Stimulated activated memory B cell treated with anti-CD40 and anti-IgM and Interleukin-4, amounts not matched to agents 10 μg/mL and 1 μg/mL and 100 μg/mL, for 72 hours (primary cell): Measurements from ENCODE around the gene CCNE1.
"Not testable (repeated sequence)": the region's sequence is repeated elsewhere in the genome, so short reads cannot be mapped to it uniquely, and the experiment has no call there.

Source experiments
- ATAC-seq: fragments of 150-1000 bp; cut with Tn5 transposase; 2 replicates; pipeline ENCODE4 v1.10.0; 2021
- H3K27ac Mint-ChIP-seq: one replicate; pipeline ENCODE4 v1.8.0; 2022; ENCODE audit warnings: mild to moderate bottlenecking, mixed read lengths
- H3K27me3 Mint-ChIP-seq: one replicate; pipeline ENCODE4 v1.8.0; 2022; ENCODE audit warnings: mixed read lengths
- H3K36me3 Mint-ChIP-seq: one replicate; pipeline ENCODE4 v1.8.0; 2022; ENCODE audit warnings: mixed read lengths
- H3K4me1 Mint-ChIP-seq: one replicate; pipeline ENCODE4 v1.8.0; 2022; ENCODE audit warnings: mixed read lengths
- H3K4me3 Mint-ChIP-seq: one replicate; pipeline ENCODE4 v1.8.0; 2022; ENCODE audit warnings: mild to moderate bottlenecking, moderate library complexity, mixed read lengths
- H3K9me3 Mint-ChIP-seq: one replicate; pipeline ENCODE4 v1.8.0; 2022; ENCODE audit warnings: mixed read lengths

Gene CCNE1

GRCh38 chr19:29819986-29820385 lies 8.2 kb downstream of the CCNE1 start:
- Mint-ChIP-seq H3K9me3 (no peaks in the 10 kb centered on the region), H3K27me3 (no peaks in the 10 kb centered on the region), H3K36me3 (peaks cover 16% of the 10 kb centered on the region)

GRCh38 chr19:29823581-29824330 lies 12.0 kb downstream of the CCNE1 start:
- Mint-ChIP-seq H3K27me3 (no peaks in the 10 kb centered on the region), H3K4me1 (no peaks in the 10 kb centered on the region), H3K27ac (no peak overlapping the region), H3K4me3 (no peak overlapping the region), H3K36me3 (peaks cover 16% of the 10 kb centered on the region), H3K9me3 (no peaks in the 10 kb centered on the region)
- no peak for ATAC-seq

More at GRCh38 chr19:29819986-29820385, 8.2 kb downstream of the CCNE1 start:
- Mint-ChIP-seq H3K27ac (no peak overlapping the region), H3K4me1 (peaks cover 7% of the 10 kb centered on the region), H3K4me3 (no peak overlapping the region)
- ATAC-seq: no peak

- ATAC-seq, H3K4me3 Mint-ChIP-seq, H3K27me3 Mint-ChIP-seq, H3K9me3 Mint-ChIP-seq, H3K4me1 Mint-ChIP-seq, H3K27ac Mint-ChIP-seq: not testable (repeated sequence)
- peaks cover 16% of the 10 kb centered on the region for H3K36me3 Mint-ChIP-seq
Observed at GRCh38 chr19:29825263-29825662, 13.5 kb downstream of the CCNE1 start.

- no peaks in the 10 kb centered on the region for H3K36me3 Mint-ChIP-seq
- H3K27ac Mint-ChIP-seq: peak overlapping the region; percentile 47
- H3K9me3 Mint-ChIP-seq: no peaks in the 10 kb centered on the region
- peak overlapping the region; percentile 28 for H3K4me3 Mint-ChIP-seq
- peak; percentile 31 for ATAC-seq
- peaks cover 13% of the 10 kb centered on the region for H3K27me3 Mint-ChIP-seq
- peaks cover 22% of the 10 kb centered on the region for H3K4me1 Mint-ChIP-seq
Observed at GRCh38 chr19:29831041-29831548, 19.3 kb downstream of the CCNE1 start.

- no peaks in the 10 kb centered on the region for H3K36me3 Mint-ChIP-seq
Observed at GRCh38 chr19:29831686-29832085, 19.9 kb downstream of the CCNE1 start.

GRCh38 chr19:29832801-29833200 lies 21.0 kb downstream of the CCNE1 start:
- H3K27me3 Mint-ChIP-seq: peaks cover 13% of the 10 kb centered on the region
- no peak overlapping the region for H3K27ac Mint-ChIP-seq
- peaks cover 35% of the 10 kb centered on the region for H3K4me1 Mint-ChIP-seq
- no peaks in the 10 kb centered on the region for H3K36me3 Mint-ChIP-seq
- no peaks in the 10 kb centered on the region for H3K9me3 Mint-ChIP-seq
- no peak overlapping the region for H3K4me3 Mint-ChIP-seq
- ATAC-seq: no peak

More at GRCh38 chr19:29831686-29832085, 19.9 kb downstream of the CCNE1 start:
- no peak for ATAC-seq
- Mint-ChIP-seq H3K27ac (peak overlapping the region; percentile 47), H3K9me3 (no peaks in the 10 kb centered on the region), H3K27me3 (peaks cover 13% of the 10 kb centered on the region), H3K4me3 (no peak overlapping the region), H3K4me1 (peaks cover 24% of the 10 kb centered on the region)

- H3K27ac Mint-ChIP-seq: no peak overlapping the region
- H3K4me3 Mint-ChIP-seq: no peak overlapping the region
- peaks cover 35% of the 10 kb centered on the region for H3K4me1 Mint-ChIP-seq
- H3K9me3 Mint-ChIP-seq: no peaks in the 10 kb centered on the region
- peaks cover 13% of the 10 kb centered on the region for H3K27me3 Mint-ChIP-seq
- no peaks in the 10 kb centered on the region for H3K36me3 Mint-ChIP-seq
- ATAC-seq: no peak
Observed at GRCh38 chr19:29833614-29834261, 21.9 kb downstream of the CCNE1 start.

GRCh38 chr19:29834991-29835846 lies 23.4 kb downstream of the CCNE1 start:
- H3K4me3 Mint-ChIP-seq: no peak overlapping the region
- no peaks in the 10 kb centered on the region for H3K36me3 Mint-ChIP-seq
- no peak overlapping the region for H3K27ac Mint-ChIP-seq
- no peak for ATAC-seq
- H3K9me3 Mint-ChIP-seq: no peaks in the 10 kb centered on the region
- peaks cover 35% of the 10 kb centered on the region for H3K4me1 Mint-ChIP-seq
- H3K27me3 Mint-ChIP-seq: peaks cover 14% of the 10 kb centered on the region

GRCh38 chr19:29836409-29836825 lies 24.6 kb downstream of the CCNE1 start:
- no peaks in the 10 kb centered on the region for H3K36me3 Mint-ChIP-seq

GRCh38 chr19:29837448-29837981 lies 25.7 kb downstream of the CCNE1 start:
- Mint-ChIP-seq H3K27me3 (peaks cover 37% of the 10 kb centered on the region), H3K4me3 (peak overlapping the region; percentile 60), H3K9me3 (no peaks in the 10 kb centered on the region), H3K36me3 (no peaks in the 10 kb centered on the region), H3K27ac (peak overlapping the region; percentile 80), H3K4me1 (peaks cover 20% of the 10 kb centered on the region)
- ATAC-seq: peak; percentile 86

More at GRCh38 chr19:29836409-29836825, 24.6 kb downstream of the CCNE1 start:
- Mint-ChIP-seq H3K4me1 (peaks cover 26% of the 10 kb centered on the region), H3K4me3 (no peak overlapping the region), H3K9me3 (no peaks in the 10 kb centered on the region), H3K27me3 (peaks cover 26% of the 10 kb centered on the region), H3K27ac (peak overlapping the region; percentile 80)
- ATAC-seq: peak; percentile 45

- H3K4me1 Mint-ChIP-seq: peaks cover 20% of the 10 kb centered on the region
- H3K9me3 Mint-ChIP-seq: no peaks in the 10 kb centered on the region
- H3K4me3 Mint-ChIP-seq: no peak overlapping the region
- no peak for ATAC-seq
- H3K36me3 Mint-ChIP-seq: no peaks in the 10 kb centered on the region
- peaks cover 39% of the 10 kb centered on the region for H3K27me3 Mint-ChIP-seq
- peak overlapping the region; percentile 80 for H3K27ac Mint-ChIP-seq
Observed at GRCh38 chr19:29837996-29838395, 26.2 kb downstream of the CCNE1 start.

- H3K36me3 Mint-ChIP-seq: no peaks in the 10 kb centered on the region
- no peaks in the 10 kb centered on the region for H3K9me3 Mint-ChIP-seq
- ATAC-seq: no peak
- H3K27ac Mint-ChIP-seq: no peak overlapping the region
- peaks cover 16% of the 10 kb centered on the region for H3K4me1 Mint-ChIP-seq
- H3K27me3 Mint-ChIP-seq: peaks cover 32% of the 10 kb centered on the region
- no peak overlapping the region for H3K4me3 Mint-ChIP-seq
Observed at GRCh38 chr19:29840066-29840950, 28.5 kb downstream of the CCNE1 start.

- peaks cover 24% of the 10 kb centered on the region for H3K4me1 Mint-ChIP-seq
- ATAC-seq: no peak
- no peak overlapping the region for H3K27ac Mint-ChIP-seq
- no peak overlapping the region for H3K4me3 Mint-ChIP-seq
- H3K36me3 Mint-ChIP-seq: no peaks in the 10 kb centered on the region
- peaks cover 32% of the 10 kb centered on the region for H3K27me3 Mint-ChIP-seq
- H3K9me3 Mint-ChIP-seq: no peaks in the 10 kb centered on the region
Observed at GRCh38 chr19:29841209-29841558, 29.4 kb downstream of the CCNE1 start.
